ENCODE measurements around the gene ABCA3. TPM values are rescaled to one million over a fixed set of nuclear protein-coding genes. Genes with fewer than 3 reads are reported as not detected.

The ABCA3 gene
- total RNA-seq, 1 experiment from 2014 or later, result 58.4 TPM

DNA sequence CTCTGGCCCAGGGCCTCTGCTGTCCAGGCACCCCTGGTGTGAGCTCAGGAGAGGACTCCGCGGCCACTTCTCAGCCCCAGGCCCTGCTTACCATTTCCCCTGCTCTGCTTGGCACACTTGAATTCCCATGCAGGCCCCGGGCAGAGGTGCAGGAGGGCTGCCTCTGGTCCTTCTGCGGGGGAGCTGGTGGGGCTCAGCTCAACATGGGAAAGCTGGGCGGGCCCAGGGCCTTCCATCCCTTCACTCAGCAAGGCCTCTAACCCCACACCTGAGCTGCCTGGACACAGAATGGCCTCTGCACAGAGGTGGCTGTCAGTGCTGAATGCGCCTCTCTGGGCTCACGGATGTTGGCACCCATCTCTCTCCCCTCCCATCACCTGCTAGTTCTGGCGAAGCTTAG lies 60.1 kb downstream of the ABCA3 start:
- no peaks in the 10 kb centered on the region for H3K4me1 ChIP-seq (ENCODE audit: control insufficient read depth, insufficient read depth, low read length)
- TF ChIP-seq, protein P1, sequence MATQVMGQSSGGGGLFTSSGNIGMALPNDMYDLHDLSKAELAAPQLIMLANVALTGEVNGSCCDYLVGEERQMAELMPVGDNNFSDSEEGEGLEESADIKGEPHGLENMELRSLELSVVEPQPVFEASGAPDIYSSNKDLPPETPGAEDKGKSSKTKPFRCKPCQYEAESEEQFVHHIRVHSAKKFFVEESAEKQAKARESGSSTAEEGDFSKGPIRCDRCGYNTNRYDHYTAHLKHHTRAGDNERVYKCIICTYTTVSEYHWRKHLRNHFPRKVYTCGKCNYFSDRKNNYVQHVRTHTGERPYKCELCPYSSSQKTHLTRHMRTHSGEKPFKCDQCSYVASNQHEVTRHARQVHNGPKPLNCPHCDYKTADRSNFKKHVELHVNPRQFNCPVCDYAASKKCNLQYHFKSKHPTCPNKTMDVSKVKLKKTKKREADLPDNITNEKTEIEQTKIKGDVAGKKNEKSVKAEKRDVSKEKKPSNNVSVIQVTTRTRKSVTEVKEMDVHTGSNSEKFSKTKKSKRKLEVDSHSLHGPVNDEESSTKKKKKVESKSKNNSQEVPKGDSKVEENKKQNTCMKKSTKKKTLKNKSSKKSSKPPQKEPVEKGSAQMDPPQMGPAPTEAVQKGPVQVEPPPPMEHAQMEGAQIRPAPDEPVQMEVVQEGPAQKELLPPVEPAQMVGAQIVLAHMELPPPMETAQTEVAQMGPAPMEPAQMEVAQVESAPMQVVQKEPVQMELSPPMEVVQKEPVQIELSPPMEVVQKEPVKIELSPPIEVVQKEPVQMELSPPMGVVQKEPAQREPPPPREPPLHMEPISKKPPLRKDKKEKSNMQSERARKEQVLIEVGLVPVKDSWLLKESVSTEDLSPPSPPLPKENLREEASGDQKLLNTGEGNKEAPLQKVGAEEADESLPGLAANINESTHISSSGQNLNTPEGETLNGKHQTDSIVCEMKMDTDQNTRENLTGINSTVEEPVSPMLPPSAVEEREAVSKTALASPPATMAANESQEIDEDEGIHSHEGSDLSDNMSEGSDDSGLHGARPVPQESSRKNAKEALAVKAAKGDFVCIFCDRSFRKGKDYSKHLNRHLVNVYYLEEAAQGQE (IDR thresholded peaks at IDR 0.05; ENCODE audit: insufficient read depth in 1 of 2, low read depth in 2 of 2, low read length in 1 of 2), result no peak
- TF ChIP-seq POLR2AphosphoS5 (IDR thresholded peaks at IDR 0.05; ENCODE audit: low read depth, low read length), result no peak
- no peak for TF ChIP-seq TCF7L2 (IDR thresholded peaks at IDR 0.05; ENCODE audit: low read depth, low read length)
- no peak for TF ChIP-seq CTCF (IDR thresholded peaks at IDR 0.05)
- no peak for TF ChIP-seq SIN3A (IDR thresholded peaks at IDR 0.05; ENCODE audit: borderline replicate concordance, insufficient read depth, low read depth, low read length)
- no peaks in the 10 kb centered on the region for H3K27me3 ChIP-seq (ENCODE audit: control insufficient read depth, insufficient read depth, low read length)
- DNase-seq (ENCODE audit: low read depth, low spot score) (no peak), ATAC-seq (no peak)
- intact Hi-C loops (cut with micrococcal nuclease; ENCODE audit: unreplicated experiment) (no loop called here), in situ Hi-C loops (cut with HindIII; ENCODE audit: low pct_unique_long_range_greater_than_20kb, low sequenced_read_pairs) (no loop called here)
- ChIA-PET POLR2A (no interaction called here), CTCF (no interaction called here)
- no TSS peak for BruUV-seq (replicated peaks)
- H3K4me3 ChIP-seq (ENCODE audit: low read depth in 2 of 2, low read length in 2 of 2), result no peak overlapping the region
- H3K9me3 ChIP-seq (ENCODE audit: control insufficient read depth, insufficient read depth, low read depth, low read length), result no peaks in the 10 kb centered on the region
- H3K27ac ChIP-seq (ENCODE audit: low read length), result no peak overlapping the region
- no peaks in the 10 kb centered on the region for H3K36me3 ChIP-seq (ENCODE audit: control insufficient read depth, insufficient read depth, low read length)

- Histone ChIP-seq H3K9me3 (ENCODE audit: control insufficient read depth, insufficient read depth, low read depth, low read length) (no peaks in the 10 kb centered on the region), H3K4me3 (ENCODE audit: low read depth in 2 of 2, low read length in 2 of 2) (no peak overlapping the region), H3K36me3 (ENCODE audit: control insufficient read depth, insufficient read depth, low read length) (no peaks in the 10 kb centered on the region), H3K27ac (ENCODE audit: low read length) (no peak overlapping the region), H3K4me1 (ENCODE audit: control insufficient read depth, insufficient read depth, low read length) (no peaks in the 10 kb centered on the region), H3K27me3 (ENCODE audit: control insufficient read depth, insufficient read depth, low read length) (no peaks in the 10 kb centered on the region)
- POLR2A ChIA-PET, result no interaction called here
- in situ Hi-C loops (cut with HindIII; ENCODE audit: low pct_unique_long_range_greater_than_20kb, low sequenced_read_pairs) (no loop called here), intact Hi-C loops (cut with micrococcal nuclease; ENCODE audit: unreplicated experiment) (no loop called here)
- TF ChIP-seq CTCF (IDR thresholded peaks at IDR 0.05) (no peak), SIN3A (IDR thresholded peaks at IDR 0.05; ENCODE audit: borderline replicate concordance, insufficient read depth, low read depth, low read length) (no peak), POLR2AphosphoS5 (IDR thresholded peaks at IDR 0.05; ENCODE audit: low read depth, low read length) (no peak), TCF7L2 (IDR thresholded peaks at IDR 0.05; ENCODE audit: low read depth, low read length) (no peak)
- TF ChIP-seq, protein P1 (IDR thresholded peaks at IDR 0.05; ENCODE audit: insufficient read depth in 1 of 2, low read depth in 2 of 2, low read length in 1 of 2), result no peak
- no TSS peak for BruUV-seq (replicated peaks)
- DNase-seq (ENCODE audit: low read depth, low spot score) (no peak), ATAC-seq (no peak)
- CTCF ChIA-PET, result interaction anchor here (0.5 to 0.7 kb wide), 2 partner anchors 68 to 441 kb away, joined by 4 to 7 read pairs; no protein-coding TSS in a partner anchor
Observed at GRCh38 chr16:2278956-2279800, 61.4 kb downstream of the ABCA3 start.
